Mesenchymal stem cell (in vitro differentiated cells and primary cell): ENCODE data around the gene ERLIN1.

Source experiments
- DNase-seq: peaks from one replicate; pipeline ENCODE4 v3.0.0-alpha.2; 2013
- H2AFZ ChIP-seq: one replicate; pipeline ENCODE4 v1.6.1; 2013; ENCODE audit warnings: low read depth, mild to moderate bottlenecking, control low read depth, inconsistent platforms, low read length, moderate library complexity
- H2AK5ac ChIP-seq: 2 replicates; pipeline ENCODE4 v1.6.1; 2013; ENCODE audit warnings: low read length, moderate library complexity, mild to moderate bottlenecking, inconsistent platforms; ENCODE audit not compliant: severe bottlenecking
- H2BK120ac ChIP-seq: one replicate; pipeline ENCODE4 v1.6.1; 2013; ENCODE audit warnings: low read depth, mild to moderate bottlenecking, inconsistent platforms, low read length, moderate library complexity
- H2BK12ac ChIP-seq, 2 experiments: one replicate each; pipeline ENCODE4 v1.6.1; 2013; ENCODE audit warnings: inconsistent platforms in 2 of 2, low read length in 2 of 2, mild to moderate bottlenecking in 2 of 2, moderate library complexity in 2 of 2, control low read depth in 1 of 2
- H2BK15ac ChIP-seq: one replicate; pipeline ENCODE4 v1.6.1; 2013; ENCODE audit warnings: mild to moderate bottlenecking, low read depth, inconsistent platforms; ENCODE audit not compliant: poor library complexity, severe bottlenecking
- H2BK5ac ChIP-seq: 2 replicates; pipeline ENCODE4 v1.6.1; 2013; ENCODE audit warnings: low read depth, mild to moderate bottlenecking, low read length, control low read depth, inconsistent platforms; ENCODE audit not compliant: poor library complexity, severe bottlenecking
- H3K14ac ChIP-seq, 2 experiments: one replicate each; pipeline ENCODE4 v1.6.1; 2013; ENCODE audit warnings: inconsistent platforms in 2 of 2, low read length in 2 of 2, control low read depth in 1 of 2, mild to moderate bottlenecking in 1 of 2, moderate library complexity in 1 of 2
- H3K18ac ChIP-seq, 2 experiments: one replicate each; pipeline ENCODE4 v1.6.1; 2013; ENCODE audit warnings: inconsistent platforms in 2 of 2, low read length in 2 of 2, control low read depth in 1 of 2, low read depth in 1 of 2, mild to moderate bottlenecking in 1 of 2
- H3K23ac ChIP-seq, 2 experiments: one replicate each; pipeline ENCODE4 v1.6.1; 2013; ENCODE audit warnings: inconsistent platforms in 2 of 2, low read length in 2 of 2, mild to moderate bottlenecking in 2 of 2, moderate library complexity in 2 of 2, control low read depth in 1 of 2
- H3K27ac ChIP-seq: 2 replicates; pipeline ENCODE4 v1.5.1; 2013; ENCODE audit warnings: mild to moderate bottlenecking, moderate library complexity, low read length, control low read depth, inconsistent platforms; ENCODE audit not compliant: poor library complexity, severe bottlenecking
- H3K27me3 ChIP-seq, 2 experiments: 2 replicates each; pipeline versions ENCODE4 v1.6.1 to v1.7.0; 2013; ENCODE audit warnings: low read length in 2 of 2, mild to moderate bottlenecking in 2 of 2, moderate library complexity in 2 of 2, control low read depth in 1 of 2, inconsistent platforms in 1 of 2; ENCODE audit not compliant: control insufficient read depth in 1 of 2, insufficient read depth in 1 of 2
- H3K36me3 ChIP-seq, 2 experiments: 2 replicates each; pipeline versions ENCODE4 v1.6.1 to v1.7.0; 2013; ENCODE audit warnings: low read length in 2 of 2, control low read depth in 1 of 2, inconsistent platforms in 1 of 2, low read depth in 1 of 2, mild to moderate bottlenecking in 1 of 2; ENCODE audit not compliant: insufficient read depth in 2 of 2, control insufficient read depth in 1 of 2
- H3K4ac ChIP-seq, 2 experiments: one replicate each; pipeline ENCODE4 v1.6.1; 2013; ENCODE audit warnings: inconsistent platforms in 2 of 2, low read length in 2 of 2, mild to moderate bottlenecking in 2 of 2, moderate library complexity in 2 of 2, control low read depth in 1 of 2, low read depth in 1 of 2
- H3K4me1 ChIP-seq: 2 replicates; pipeline ENCODE4 v1.6.1; 2013; ENCODE audit warnings: low read depth, low read length, control low read depth; ENCODE audit not compliant: control insufficient read depth, insufficient read depth
- H3K4me2 ChIP-seq: 2 replicates; pipeline ENCODE4 v1.6.1; 2013; ENCODE audit warnings: low read length, mild to moderate bottlenecking, inconsistent platforms; ENCODE audit not compliant: poor library complexity, severe bottlenecking
- H3K4me3 ChIP-seq, 2 experiments: 2 replicates each; pipeline versions ENCODE4 v1.5.1 to v1.7.0; 2013; ENCODE audit warnings: low read length in 2 of 2, mild to moderate bottlenecking in 2 of 2, control low read depth in 1 of 2, low read depth in 1 of 2; ENCODE audit not compliant: insufficient read depth in 1 of 2
- H3K79me1 ChIP-seq: replicated peaks from 2 replicates; pipeline ENCODE4 v1.6.1; 2013; ENCODE audit warnings: mild to moderate bottlenecking, control low read depth, low read length, inconsistent platforms; ENCODE audit not compliant: poor library complexity, severe bottlenecking
- H3K9ac ChIP-seq: 2 replicates; pipeline ENCODE4 v1.7.0; 2013; ENCODE audit warnings: mild to moderate bottlenecking, low read length, moderate library complexity
- H3K9me3 ChIP-seq: 2 replicates; pipeline ENCODE4 v1.7.0; 2013; ENCODE audit warnings: mild to moderate bottlenecking, low read length; ENCODE audit not compliant: control insufficient read depth
- H4K8ac ChIP-seq: one replicate; pipeline ENCODE4 v1.6.1; 2013; ENCODE audit warnings: inconsistent platforms, mild to moderate bottlenecking, low read length, moderate library complexity
- H4K91ac ChIP-seq: one replicate; pipeline ENCODE4 v1.6.1; 2013; ENCODE audit warnings: mild to moderate bottlenecking, low read length, inconsistent platforms
- WGBS: methylation state at CpG from one replicate; pipeline ENCODE4 v1.1.7; 2013; ENCODE audit warnings: mixed read lengths; 5-methylcytosine and 5-hydroxymethylcytosine counted together

Gene ERLIN1

GRCh38 chr10:100155936-100156335 is 29.9 kb downstream of the ERLIN1 start:
- 98% methylated on average over 4 of the region's 5 CpGs for WGBS
- Histone ChIP-seq H3K18ac (no peak overlapping the region), H2BK15ac (no peak overlapping the region), H2BK5ac (no peak overlapping the region), H3K27me3 (no peaks in the 10 kb centered on the region), H2AK5ac (no peak overlapping the region), H3K9me3 (peaks cover 9% of the 10 kb centered on the region), H3K4me1 (no peaks in the 10 kb centered on the region), H2AFZ (no peak overlapping the region), H3K4ac (no peak overlapping the region), H3K23ac (no peak overlapping the region), H4K8ac (no peak overlapping the region), H2BK12ac (no peak overlapping the region), H3K4me2 (no peak overlapping the region), H3K27ac (no peak overlapping the region), H2BK120ac (no peak overlapping the region), H4K91ac (no peak overlapping the region), H3K14ac (no peak overlapping the region), H3K79me1 (peaks cover 10% of the 10 kb centered on the region), H3K36me3 (peaks cover 10 to 92% of the 10 kb centered on the region in 2 experiments), H3K4me3 (no peak overlapping the region), H3K9ac (no peak overlapping the region)
- no peak for DNase-seq

DNA sequence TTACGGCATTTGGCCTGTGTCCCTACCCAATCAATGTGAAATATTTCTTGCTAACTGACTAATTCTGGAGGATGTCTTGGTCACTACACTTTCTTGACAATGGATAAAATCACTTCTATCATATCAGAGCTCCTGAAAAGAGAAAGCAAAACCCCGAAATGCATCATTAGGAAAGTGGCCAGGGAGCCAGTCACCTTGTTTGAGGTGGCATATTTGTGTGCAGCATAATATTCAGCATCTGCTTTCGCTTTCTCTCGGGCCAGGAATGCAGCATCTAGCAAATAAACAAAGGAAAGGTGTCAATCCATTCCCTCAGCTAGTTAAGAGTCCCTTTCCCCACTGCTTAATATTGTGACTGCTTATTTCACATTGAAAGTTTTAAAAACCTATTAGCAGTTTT is 31.2 kb downstream of the ERLIN1 start:
- Histone ChIP-seq H3K18ac (no peak overlapping the region), H2BK12ac (no peak overlapping the region)

GRCh38 chr10:100153239-100153825 is 32.5 kb downstream of the ERLIN1 start:
- 96% methylated on average over 4 of the region's 4 CpGs for WGBS
- Histone ChIP-seq H3K23ac (no peak overlapping the region), H3K4ac (no peak overlapping the region), H4K8ac (no peak overlapping the region), H2BK15ac (no peak overlapping the region), H3K27ac (no peak overlapping the region), H2BK12ac (no peak overlapping the region), H3K27me3 (no peaks in the 10 kb centered on the region), H2AK5ac (no peak overlapping the region), H3K9ac (no peak overlapping the region), H2AFZ (no peak overlapping the region), H3K18ac (no peak overlapping the region), H3K79me1 (peaks cover 10% of the 10 kb centered on the region), H2BK5ac (no peak overlapping the region), H3K9me3 (no peaks in the 10 kb centered on the region), H3K14ac (no peak overlapping the region), H3K36me3 (peaks cover 8 to 87% of the 10 kb centered on the region in 2 experiments), H2BK120ac (no peak overlapping the region), H3K4me3 (no peak overlapping the region), H3K4me1 (no peaks in the 10 kb centered on the region), H4K91ac (no peak overlapping the region), H3K4me2 (no peak overlapping the region)
- DNase-seq = no peak

More for the DNA sequence above, 31.2 kb downstream of the ERLIN1 start:
- Histone ChIP-seq H3K9me3 (peaks cover 9% of the 10 kb centered on the region), H2BK120ac (no peak overlapping the region), H2AK5ac (no peak overlapping the region), H3K4me3 (no peak overlapping the region), H3K9ac (no peak overlapping the region), H2BK5ac (no peak overlapping the region), H3K4me2 (no peak overlapping the region), H3K36me3 (peaks cover 8 to 95% of the 10 kb centered on the region in 2 experiments), H3K23ac (no peak overlapping the region), H4K8ac (no peak overlapping the region), H4K91ac (no peak overlapping the region), H3K27ac (no peak overlapping the region), H2AFZ (no peak overlapping the region), H3K14ac (no peak overlapping the region), H3K4ac (no peak overlapping the region), H2BK15ac (no peak overlapping the region), H3K4me1 (no peaks in the 10 kb centered on the region), H3K79me1 (peaks cover 10% of the 10 kb centered on the region), H3K27me3 (no peaks in the 10 kb centered on the region)
- 97% methylated on average over 4 of the region's 4 CpGs for WGBS
- no peak for DNase-seq

DNA sequence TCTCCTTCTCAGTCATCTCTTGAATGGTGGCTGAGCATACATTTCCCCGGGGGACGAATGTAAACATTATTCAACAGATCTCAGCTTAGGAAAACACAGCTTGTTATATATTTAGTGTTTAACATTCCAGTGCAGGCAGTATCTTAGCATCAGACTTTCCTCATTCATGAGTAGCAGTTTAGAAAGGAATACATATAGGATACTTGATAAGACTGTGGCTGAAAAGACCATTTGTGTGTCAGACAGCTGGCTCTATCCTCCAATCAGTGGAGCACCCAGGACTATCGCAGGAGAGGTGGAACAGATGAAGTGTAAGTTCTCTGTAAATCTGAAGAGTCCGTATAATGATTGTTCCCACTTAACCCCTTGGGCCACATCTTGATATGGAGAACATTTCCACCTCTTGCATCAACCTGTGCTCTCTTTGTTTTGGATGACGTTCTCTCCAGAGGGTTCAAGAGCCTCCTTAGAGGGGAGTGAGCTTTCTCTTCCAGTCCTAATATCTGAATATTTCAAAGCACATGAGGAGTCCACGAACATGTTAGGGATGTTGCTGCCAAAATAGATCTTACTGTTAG is 34.0 kb downstream of the ERLIN1 start:
- Histone ChIP-seq H3K14ac (no peak overlapping the region), H3K9me3 (no peaks in the 10 kb centered on the region), H2BK5ac (no peak overlapping the region), H3K4me1 (no peaks in the 10 kb centered on the region), H3K23ac (no peak overlapping the region), H3K9ac (no peak overlapping the region), H3K18ac (no peak overlapping the region), H2BK15ac (no peak overlapping the region), H4K91ac (no peak overlapping the region), H3K4ac (no peak overlapping the region), H3K27me3 (no peaks in the 10 kb centered on the region), H2BK12ac (no peak overlapping the region), H3K4me2 (no peak overlapping the region), H3K4me3 (no peak overlapping the region), H2AK5ac (no peak overlapping the region), H3K36me3 (peaks cover 8 to 72% of the 10 kb centered on the region in 2 experiments), H2BK120ac (no peak overlapping the region), H4K8ac (no peak overlapping the region), H3K79me1 (peaks cover 4% of the 10 kb centered on the region), H2AFZ (no peak overlapping the region), H3K27ac (no peak overlapping the region)
- DNase-seq = no peak
- 98% methylated on average over 4 of the region's 6 CpGs for WGBS
